Activated CD4-positive, alpha-beta T cell treated with anti-CD3 and anti-CD28 coated beads, Interleukin-2, amount 10 ng/mL, durations not matched to agents 24 days and 14 days (primary cell): ENCODE data around the gene COG2. TPM values are rescaled to one million over a fixed set of nuclear protein-coding genes. Genes with fewer than 3 reads are reported as not detected.
"Not testable (repeated sequence)": the region's sequence is repeated elsewhere in the genome, so short reads cannot be mapped to it uniquely, and the experiment has no call there.

Source experiments
- DNase-seq: peaks from one replicate; pipeline ENCODE4 v3.0.0; 2022
- H3K27ac Mint-ChIP-seq: one replicate; pipeline ENCODE4 v1.8.0; 2022; ENCODE audit warnings: mild to moderate bottlenecking, mixed read lengths
- H3K27me3 Mint-ChIP-seq: one replicate; pipeline ENCODE4 v1.8.0; 2022; ENCODE audit warnings: mixed read lengths
- H3K36me3 Mint-ChIP-seq: one replicate; pipeline ENCODE4 v1.8.0; 2022; ENCODE audit warnings: low read depth, mild to moderate bottlenecking, mixed read lengths
- H3K4me1 Mint-ChIP-seq: one replicate; pipeline ENCODE4 v1.8.0; 2021; ENCODE audit warnings: mixed read lengths
- H3K4me3 Mint-ChIP-seq: one replicate; pipeline ENCODE4 v1.8.0; 2022; ENCODE audit warnings: mild to moderate bottlenecking, moderate library complexity, mixed read lengths
- H3K9me3 Mint-ChIP-seq: one replicate; pipeline ENCODE4 v1.8.0; 2021; ENCODE audit warnings: mixed read lengths
- intact Hi-C: fragments of 100-400 bp; cut with micrococcal nuclease; formaldehyde crosslinking; loops from one replicate; pipeline ENCODE4 v1.15.1; 2023
- total RNA-seq: library from RNA; stranded (reverse); gene quantifications from 2 replicates; pipeline ENCODE4 v1.2.3, GENCODE V29; 2022

Gene COG2
- total RNA-seq, 1 donor from 2014 or later: 47.4 TPM

DNA sequence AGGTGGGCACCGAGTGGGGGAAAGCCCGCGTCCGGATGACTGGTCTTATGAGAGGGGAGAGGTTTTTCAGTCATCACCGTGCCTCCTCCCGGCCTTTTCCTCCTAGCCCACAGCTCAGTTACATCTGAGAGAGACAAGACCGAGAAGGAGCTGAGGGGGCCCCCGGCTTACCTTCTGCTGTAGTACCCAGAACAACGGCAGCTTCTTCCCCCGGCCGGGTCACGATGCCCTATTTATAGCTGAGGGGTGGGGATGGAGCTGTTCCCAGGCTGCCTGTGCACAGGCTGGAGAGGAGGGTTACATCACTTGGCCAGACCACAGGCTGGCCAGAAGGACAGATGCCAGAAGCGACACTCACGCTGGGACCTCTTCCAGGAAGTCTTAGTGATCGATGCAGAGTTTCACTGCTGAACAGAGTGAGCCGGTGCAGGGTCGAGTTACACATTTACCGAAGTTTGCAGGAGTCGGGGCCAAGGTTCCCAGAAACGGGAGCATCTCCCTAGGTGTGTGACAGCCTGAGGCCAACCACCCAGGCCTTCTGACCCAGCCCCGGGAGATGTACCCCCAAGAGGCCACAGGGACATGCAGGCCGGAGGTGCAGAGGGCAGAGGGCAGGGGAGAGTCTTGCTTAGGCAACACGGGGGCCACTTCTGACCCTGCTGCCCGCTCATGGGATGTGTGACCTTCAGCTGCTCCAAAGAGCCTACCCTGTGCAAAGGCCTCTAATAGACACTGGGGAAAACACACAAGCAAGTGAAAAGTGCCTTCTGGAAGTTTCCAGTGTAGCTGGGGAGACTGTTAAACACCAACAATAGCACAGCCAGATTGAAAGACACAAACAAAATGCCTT lies 71.9 kb downstream of the COG2 start, which contains the start of gene AGT:
AGT (minus strand) TSS at position 208 of the 850 bp plus-strand sequence. CDS start 3,299 bp downstream, outside the sequence.
- no peak within 1 kb of the TSS for H3K27ac Mint-ChIP-seq
- peaks cover 2% of the 10 kb centered on the region for H3K27me3 Mint-ChIP-seq
- DNase-seq: no peak
- H3K36me3 Mint-ChIP-seq: no peaks in the 10 kb centered on the region
- no peak within 1 kb of the TSS for H3K4me3 Mint-ChIP-seq
- H3K9me3 Mint-ChIP-seq: no peaks in the 10 kb centered on the region
- intact Hi-C loops: no loop called here
- no peaks in the 10 kb centered on the region for H3K4me1 Mint-ChIP-seq

GRCh38 chr1:230715510-230715909 lies 73.2 kb downstream of the COG2 start:
- H3K27me3 Mint-ChIP-seq: peaks cover 2% of the 10 kb centered on the region
- H3K9me3 Mint-ChIP-seq: no peaks in the 10 kb centered on the region
- H3K4me1 Mint-ChIP-seq: no peaks in the 10 kb centered on the region
- no peak overlapping the region for H3K4me3 Mint-ChIP-seq
- DNase-seq: no peak
- intact Hi-C loops: no loop called here
- H3K27ac Mint-ChIP-seq: no peak overlapping the region
- H3K36me3 Mint-ChIP-seq: no peaks in the 10 kb centered on the region

- H3K4me1 Mint-ChIP-seq, H3K4me3 Mint-ChIP-seq, intact Hi-C loops: not testable (repeated sequence)
Observed at GRCh38 chr1:230716453-230716852, 74.2 kb downstream of the COG2 start.

DNA sequence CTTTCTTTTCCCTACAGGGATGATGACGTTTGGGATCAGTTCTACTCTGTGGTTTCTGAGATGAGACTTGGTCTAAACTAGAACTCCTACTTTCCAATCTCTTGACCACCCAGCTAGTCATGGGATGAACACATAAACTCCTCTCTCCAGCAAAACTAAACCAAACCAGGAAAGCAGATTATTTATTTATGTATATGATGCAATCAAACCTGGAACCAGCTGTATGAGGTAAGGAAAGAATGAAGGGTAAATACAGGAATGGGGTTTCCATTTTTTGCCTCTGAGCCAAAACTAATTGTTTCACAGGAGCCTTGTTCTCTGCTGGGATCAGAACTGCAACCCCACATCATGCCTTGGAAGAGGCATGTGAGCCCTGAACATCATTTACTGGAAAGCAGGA lies 75.0 kb downstream of the COG2 start:
- H3K9me3 Mint-ChIP-seq: peaks cover 4% of the 10 kb centered on the region
- no peak overlapping the region for H3K4me3 Mint-ChIP-seq
- no peak overlapping the region for H3K27ac Mint-ChIP-seq
- peaks cover 2% of the 10 kb centered on the region for H3K27me3 Mint-ChIP-seq
- intact Hi-C loops: no loop called here
- H3K4me1 Mint-ChIP-seq: no peaks in the 10 kb centered on the region
- DNase-seq: no peak
- H3K36me3 Mint-ChIP-seq: no peaks in the 10 kb centered on the region

More at GRCh38 chr1:230716453-230716852, 74.2 kb downstream of the COG2 start:
- H3K27me3 Mint-ChIP-seq, DNase-seq, H3K27ac Mint-ChIP-seq, H3K36me3 Mint-ChIP-seq, H3K9me3 Mint-ChIP-seq: not testable (repeated sequence)

GRCh38 chr1:230721849-230722522 lies 79.7 kb downstream of the COG2 start:
- H3K4me3 Mint-ChIP-seq, H3K27me3 Mint-ChIP-seq, intact Hi-C loops, DNase-seq, H3K27ac Mint-ChIP-seq, H3K4me1 Mint-ChIP-seq, H3K9me3 Mint-ChIP-seq, H3K36me3 Mint-ChIP-seq: not testable (repeated sequence)

DNA sequence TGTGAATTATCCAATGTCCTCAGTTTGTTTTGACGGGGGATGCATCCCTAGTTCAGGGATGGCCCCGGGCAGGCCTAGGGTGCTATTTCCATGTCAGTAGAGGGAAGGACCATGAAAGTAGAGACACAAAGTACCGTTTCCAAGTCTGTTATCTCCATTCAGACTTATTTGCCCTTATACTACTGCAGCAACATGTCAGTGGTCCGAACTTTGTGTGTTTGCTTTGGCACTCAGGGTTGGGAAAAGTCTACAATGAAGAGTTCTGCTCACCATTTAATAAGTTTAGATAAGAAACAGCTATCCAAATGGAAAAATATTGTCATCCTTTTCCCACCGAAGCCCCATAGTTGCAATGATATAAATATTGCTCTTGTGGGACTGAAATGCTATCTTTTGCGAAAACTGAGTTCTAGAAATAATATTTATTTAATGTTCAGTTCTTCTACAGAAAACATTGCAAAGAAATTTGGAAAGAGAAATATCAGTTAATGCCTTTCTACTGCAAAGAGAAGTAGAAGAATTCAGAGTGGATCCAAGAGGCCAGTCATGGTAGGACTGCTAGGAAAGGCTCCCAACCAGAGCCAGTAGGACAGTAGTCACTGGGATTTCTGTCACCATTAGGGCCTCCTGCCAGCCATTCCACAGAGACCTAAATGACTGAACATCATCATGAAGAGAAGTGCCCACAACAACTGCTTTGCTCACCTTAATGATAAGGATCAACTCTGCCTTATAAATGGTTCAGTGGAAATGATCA lies 83.2 kb downstream of the COG2 start:
- DNase-seq: no peak
- Mint-ChIP-seq H3K36me3 (no peaks in the 10 kb centered on the region), H3K27ac (no peak overlapping the region)

DNA sequence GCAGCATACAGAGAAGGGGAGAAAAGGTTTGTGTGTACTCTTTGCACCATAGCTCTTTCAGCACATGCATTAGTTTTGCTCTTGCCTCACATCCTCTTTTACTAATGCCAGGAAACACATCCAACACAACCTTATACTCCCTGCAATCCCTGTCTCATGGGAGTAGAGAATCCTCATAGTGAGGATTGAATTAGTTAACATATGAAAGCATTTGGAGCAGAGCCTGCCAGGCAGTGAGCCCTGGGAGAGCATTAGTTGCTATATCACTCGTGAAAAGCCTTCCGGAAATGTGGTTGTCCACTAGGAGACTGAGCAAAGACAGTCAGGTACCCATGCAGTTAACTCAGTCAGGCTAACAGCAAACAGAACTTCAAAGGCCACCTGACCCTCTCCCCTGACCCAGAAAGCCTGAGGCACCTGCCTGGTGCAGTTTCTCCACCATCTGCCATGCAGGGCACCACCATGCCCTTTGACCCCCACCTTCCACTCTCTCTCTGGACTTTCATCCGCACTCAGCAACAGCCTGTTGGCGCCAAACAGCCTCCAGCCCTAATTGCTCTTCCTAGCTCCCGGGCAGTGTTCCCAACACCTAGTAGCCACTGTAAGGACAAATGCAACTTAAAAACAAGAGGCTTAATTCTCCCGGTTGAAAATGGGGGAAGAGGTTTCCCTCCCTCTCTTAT lies 86.6 kb downstream of the COG2 start:
- intact Hi-C loops: no loop called here
- no peak for DNase-seq
- H3K4me1 Mint-ChIP-seq: no peaks in the 10 kb centered on the region
- no peak overlapping the region for H3K4me3 Mint-ChIP-seq
- H3K9me3 Mint-ChIP-seq: no peaks in the 10 kb centered on the region
- H3K27ac Mint-ChIP-seq: no peak overlapping the region
- H3K27me3 Mint-ChIP-seq: no peaks in the 10 kb centered on the region
- no peaks in the 10 kb centered on the region for H3K36me3 Mint-ChIP-seq

More for the DNA sequence above, 83.2 kb downstream of the COG2 start:
- Mint-ChIP-seq H3K4me1 (no peaks in the 10 kb centered on the region), H3K27me3 (no peaks in the 10 kb centered on the region), H3K9me3 (peaks cover 4% of the 10 kb centered on the region), H3K4me3 (no peak overlapping the region)
- intact Hi-C loops: no loop called here

DNA sequence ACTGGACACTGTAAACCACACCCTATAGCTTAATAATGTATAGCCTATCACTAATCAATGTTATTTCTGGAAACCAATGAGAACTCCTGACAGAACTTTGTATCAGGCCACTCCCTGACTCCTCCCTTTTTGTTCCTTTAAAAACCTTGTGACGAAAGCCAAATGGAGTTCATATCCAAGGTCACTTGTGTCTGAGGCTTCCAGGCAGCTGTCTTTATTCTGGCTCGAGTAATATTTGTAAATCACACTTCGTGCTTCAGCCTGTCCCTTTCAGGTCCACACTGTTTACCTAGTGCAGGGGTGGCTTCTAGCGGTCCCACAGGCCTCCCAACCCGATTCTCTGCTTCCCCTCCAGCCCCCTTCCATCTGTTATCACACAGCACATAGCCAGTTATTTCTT lies 88.7 kb downstream of the COG2 start:
- no peaks in the 10 kb centered on the region for H3K9me3 Mint-ChIP-seq

GRCh38 chr1:230735447-230735846 lies 93.2 kb downstream of the COG2 start:
- Mint-ChIP-seq H3K36me3 (no peaks in the 10 kb centered on the region), H3K27me3 (no peaks in the 10 kb centered on the region), H3K9me3 (no peaks in the 10 kb centered on the region), H3K4me1 (no peaks in the 10 kb centered on the region), H3K27ac (no peak overlapping the region), H3K4me3 (no peak overlapping the region)
- intact Hi-C loops: no loop called here
- no peak for DNase-seq

More for the DNA sequence above, 88.7 kb downstream of the COG2 start:
- Mint-ChIP-seq H3K27ac (no peak overlapping the region), H3K36me3 (no peaks in the 10 kb centered on the region), H3K4me3 (no peak overlapping the region), H3K27me3 (no peaks in the 10 kb centered on the region), H3K4me1 (no peaks in the 10 kb centered on the region)
- DNase-seq: no peak
- intact Hi-C loops: no loop called here

DNA sequence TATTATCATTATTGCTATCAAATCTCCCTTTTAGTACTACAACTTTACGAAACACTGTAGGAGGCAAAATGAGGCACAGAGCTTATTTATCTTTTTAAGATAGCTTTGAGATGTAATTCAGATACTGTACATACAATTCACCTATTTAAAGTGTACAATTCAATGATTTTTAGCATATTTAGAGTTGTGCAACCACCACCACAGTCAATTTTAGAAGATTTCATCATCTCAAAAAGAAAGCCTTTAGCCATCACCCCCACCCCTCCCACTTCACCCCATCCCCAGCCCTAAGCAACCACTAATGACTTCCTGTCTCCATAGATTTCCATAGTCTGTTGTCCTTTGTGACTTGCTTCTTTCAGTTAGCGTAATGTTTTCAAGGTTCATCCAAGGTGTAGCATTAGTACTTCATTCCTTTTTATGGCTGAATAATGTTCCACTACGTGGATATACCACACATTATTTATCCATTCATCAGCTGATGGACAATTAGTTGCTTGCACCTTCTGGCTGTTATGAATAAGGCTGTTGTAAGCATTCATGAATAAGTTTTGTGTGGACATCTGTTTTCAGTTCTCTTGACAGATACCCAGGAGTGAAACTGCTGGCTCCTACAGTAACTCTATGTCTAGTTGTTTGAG lies 95.5 kb downstream of the COG2 start:
- H3K27me3 Mint-ChIP-seq: no peaks in the 10 kb centered on the region
- no peak for DNase-seq
- H3K27ac Mint-ChIP-seq: no peak overlapping the region
- H3K9me3 Mint-ChIP-seq: no peaks in the 10 kb centered on the region
- no peaks in the 10 kb centered on the region for H3K36me3 Mint-ChIP-seq
- intact Hi-C loops: no loop called here
- no peak overlapping the region for H3K4me3 Mint-ChIP-seq
- H3K4me1 Mint-ChIP-seq: no peaks in the 10 kb centered on the region

DNA sequence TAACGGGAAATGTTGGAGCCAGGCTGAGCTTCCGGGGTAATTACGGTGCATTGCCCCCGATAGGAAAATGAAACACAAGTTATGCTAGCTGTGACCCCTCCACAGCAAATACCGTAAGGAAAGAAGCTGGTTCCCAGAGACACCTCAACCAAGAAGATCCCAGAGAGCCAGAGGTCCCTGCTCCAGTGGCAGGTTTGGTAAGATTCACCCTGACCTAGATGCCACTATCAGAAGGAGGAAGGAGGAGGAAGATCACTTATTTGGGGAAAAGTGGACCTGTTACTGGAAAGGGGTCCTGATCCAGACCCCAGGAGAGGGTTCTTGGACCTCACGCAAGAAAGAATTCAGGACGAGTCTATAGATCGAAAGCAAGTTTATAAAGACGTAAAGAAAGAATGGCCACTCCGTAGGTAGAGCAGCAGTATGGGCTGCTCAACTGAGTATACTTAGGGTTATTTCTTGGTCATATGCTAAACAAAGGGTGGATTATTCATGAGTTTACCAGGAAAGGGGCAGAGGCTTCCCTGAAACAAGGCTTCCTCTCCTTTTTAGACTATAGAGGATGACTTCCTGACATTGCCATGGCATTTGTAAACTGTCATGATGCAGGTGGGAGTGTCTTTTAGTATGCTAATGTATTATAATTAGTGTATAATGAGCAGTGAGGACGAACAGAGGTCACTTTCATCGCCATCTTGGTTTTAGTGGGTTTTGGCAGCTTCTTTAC lies 97.4 kb downstream of the COG2 start:
- Mint-ChIP-seq H3K27ac (no peak overlapping the region), H3K9me3 (no peaks in the 10 kb centered on the region), H3K36me3 (no peaks in the 10 kb centered on the region), H3K4me3 (no peak overlapping the region), H3K27me3 (no peaks in the 10 kb centered on the region), H3K4me1 (no peaks in the 10 kb centered on the region)
- intact Hi-C loops: no loop called here
- DNase-seq: no peak
